Peyer's patch (tissue), 4 donors: Measurements from ENCODE around the gene ARHGAP26.

Source experiments
- POLR2A ChIP-seq, 2 donors: fragments of 450-650 bp; IDR thresholded peaks; one replicate each; pipeline ENCODE4 v1.5.1; 2017; ENCODE audit warnings: antibody characterized with exemption in 2 of 2, mild to moderate bottlenecking in 2 of 2, moderate library complexity in 2 of 2
- TF ChIP-seq, protein P1 (sequence below), 6 experiments: fragments of 450-650 bp in 4 of 6; fragments of 200-600 bp in 2 of 6; sonication (generic) in 1 of 6; IDR thresholded peaks; one replicate each; pipeline ENCODE4 v1.5.1; 2017 to 2019; ENCODE audit warnings: antibody characterized with exemption in 6 of 6, mild to moderate bottlenecking in 3 of 6, moderate library complexity in 1 of 6

DNA sequence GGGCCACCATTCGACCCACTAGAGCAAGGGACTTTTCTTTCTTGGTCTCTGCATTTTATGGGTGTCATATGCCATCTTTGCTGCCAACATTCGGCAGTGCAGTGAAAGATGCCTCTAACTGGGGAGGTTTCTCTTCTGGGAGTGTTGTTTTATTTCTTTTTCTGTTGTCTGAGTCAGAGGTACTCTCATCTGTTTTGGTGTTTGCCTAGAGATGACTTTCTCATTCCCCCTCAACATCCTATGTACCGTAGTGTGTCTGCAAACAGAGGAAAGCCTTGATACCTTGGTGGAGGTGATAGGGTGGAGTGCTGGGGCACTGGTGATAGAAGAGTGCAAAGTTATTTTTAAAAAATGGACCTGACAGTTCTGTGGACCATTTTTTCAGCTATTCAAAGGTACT lies 182.1 kb downstream of the ARHGAP26 start:
- no peak for TF ChIP-seq POLR2A (IDR thresholded peaks at IDR 0.05)
- TF ChIP-seq, protein P1, sequence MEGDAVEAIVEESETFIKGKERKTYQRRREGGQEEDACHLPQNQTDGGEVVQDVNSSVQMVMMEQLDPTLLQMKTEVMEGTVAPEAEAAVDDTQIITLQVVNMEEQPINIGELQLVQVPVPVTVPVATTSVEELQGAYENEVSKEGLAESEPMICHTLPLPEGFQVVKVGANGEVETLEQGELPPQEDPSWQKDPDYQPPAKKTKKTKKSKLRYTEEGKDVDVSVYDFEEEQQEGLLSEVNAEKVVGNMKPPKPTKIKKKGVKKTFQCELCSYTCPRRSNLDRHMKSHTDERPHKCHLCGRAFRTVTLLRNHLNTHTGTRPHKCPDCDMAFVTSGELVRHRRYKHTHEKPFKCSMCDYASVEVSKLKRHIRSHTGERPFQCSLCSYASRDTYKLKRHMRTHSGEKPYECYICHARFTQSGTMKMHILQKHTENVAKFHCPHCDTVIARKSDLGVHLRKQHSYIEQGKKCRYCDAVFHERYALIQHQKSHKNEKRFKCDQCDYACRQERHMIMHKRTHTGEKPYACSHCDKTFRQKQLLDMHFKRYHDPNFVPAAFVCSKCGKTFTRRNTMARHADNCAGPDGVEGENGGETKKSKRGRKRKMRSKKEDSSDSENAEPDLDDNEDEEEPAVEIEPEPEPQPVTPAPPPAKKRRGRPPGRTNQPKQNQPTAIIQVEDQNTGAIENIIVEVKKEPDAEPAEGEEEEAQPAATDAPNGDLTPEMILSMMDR (IDR thresholded peaks at IDR 0.05) = no peak
